ENCODE results near the gene CCR5AS.

DNA sequence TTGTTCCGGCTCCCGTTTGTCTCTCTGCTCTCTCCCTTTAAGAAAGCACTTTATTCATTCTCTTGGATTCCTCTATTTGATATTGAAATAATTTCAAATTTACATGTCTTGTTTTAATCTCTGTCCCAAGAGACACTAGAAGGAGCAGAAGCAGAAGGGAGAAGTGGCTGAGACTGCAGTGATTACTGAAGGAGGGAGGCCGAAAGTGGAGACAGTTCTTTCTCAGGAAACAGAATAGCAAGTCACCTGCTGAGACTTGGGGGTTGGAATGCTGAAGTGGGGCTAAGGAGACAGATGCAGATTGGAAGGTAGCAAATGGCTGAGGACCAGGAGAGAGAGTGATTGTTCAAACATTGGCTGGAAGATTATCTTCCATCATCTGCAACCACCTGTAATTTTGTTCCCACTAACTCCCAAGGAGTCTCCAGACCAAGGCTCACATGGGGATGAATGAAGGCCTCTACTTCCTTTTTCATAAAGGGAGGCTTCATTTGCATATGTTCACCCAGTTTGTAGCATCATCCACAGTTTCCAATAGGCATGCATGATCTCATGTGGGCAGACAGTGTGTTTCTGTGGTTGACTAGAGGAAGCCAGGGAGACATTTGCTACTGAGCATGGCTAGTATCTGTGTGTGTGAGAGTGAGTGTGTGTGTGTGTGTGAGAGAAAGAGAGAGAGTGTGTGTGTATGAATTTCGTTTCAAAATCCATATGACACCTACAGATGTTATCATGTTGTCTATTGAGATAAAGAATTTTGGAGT, 33.8 kb upstream of the CCR5AS start:
- TF ChIP-seq POLR2A (IDR thresholded peaks at IDR 0.05) (no peak), CTCF (IDR thresholded peaks at IDR 0.05) (no peak)
